ENCODE measurements around the gene RAB40B. TPM values are rescaled to one million over a fixed set of nuclear protein-coding genes. Genes with fewer than 3 reads are reported as not detected.

RAB40B gene
- total and polyA plus RNA-seq, 2 donors (not counting 1 experiment from before 2014, with no cell fraction given) = 4.7 to 8.0 TPM

DNA sequence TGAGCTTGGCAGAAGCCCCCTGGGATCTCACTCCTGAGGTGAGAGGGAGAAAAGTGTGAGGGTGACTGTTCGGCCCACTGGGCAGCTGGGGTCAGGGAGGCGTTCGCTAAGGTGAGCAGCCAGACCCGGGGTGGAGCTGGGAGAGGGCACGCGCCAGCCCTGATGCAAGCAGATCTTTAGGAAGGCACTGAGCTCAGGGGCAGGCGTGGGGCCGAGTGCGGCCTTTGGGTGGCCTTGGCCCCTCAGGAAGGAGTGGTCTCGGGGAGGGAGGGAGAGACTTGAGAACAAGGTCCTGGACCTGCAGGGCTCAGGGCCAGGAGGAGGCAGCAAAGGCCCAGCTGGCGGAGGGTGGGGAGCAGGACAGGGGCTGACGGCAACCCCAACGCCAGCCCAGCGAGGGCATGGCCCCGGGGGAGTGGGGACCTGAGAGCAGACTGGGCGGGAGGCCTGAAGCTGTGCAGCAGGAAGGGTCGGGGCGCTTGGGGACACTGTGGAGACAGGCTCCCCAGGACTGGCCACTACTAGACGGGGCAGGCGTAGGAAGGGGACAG lies 35.7 kb downstream of the RAB40B start:
- H3K27me3 ChIP-seq (replicated peaks in 1 of 4; ENCODE audit: control extremely low read depth in 1 of 4, control insufficient read depth in 3 of 4, insufficient read depth in 4 of 4, low read length in 3 of 4) = no peaks in the 10 kb centered on the region
- no peak overlapping the region for H2AFZ ChIP-seq (ENCODE audit: insufficient read depth, low read depth, low read length, poor library complexity, severe bottlenecking)
- 93% methylated on average over 19 of the region's 20 CpGs for WGBS (ENCODE audit: insufficient coverage)
- no peak overlapping the region for H3K4me3 ChIP-seq (ENCODE audit: control extremely low read depth in 1 of 5, extremely low read depth in 1 of 5, insufficient read depth in 1 of 5, low read depth in 2 of 5, low read length in 4 of 5)
- peaks cover 0 to 2% of the 10 kb centered on the region in 2 experiments for H3K36me3 ChIP-seq (replicated peaks in 1 of 2; ENCODE audit: control extremely low read depth in 1 of 2, control insufficient read depth in 1 of 2, extremely low read depth in 1 of 2, insufficient read depth in 2 of 2, low read length in 1 of 2)
- no peaks in the 10 kb centered on the region for H3K27me3 Mint-ChIP-seq
- peaks cover 0 to 5% (median 0%) of the 10 kb centered on the region in 3 donors for H3K9me3 ChIP-seq (ENCODE audit: control extremely low read depth in 1 of 3, control insufficient read depth in 2 of 3, insufficient read depth in 1 of 3, low read length in 2 of 3)
- ChIA-PET POLR2A (no interaction called here), CTCF (no interaction called here)
- no peak overlapping the region for H3K27ac Mint-ChIP-seq
- H3K4me1 ChIP-seq (ENCODE audit: control insufficient read depth in 2 of 2, insufficient read depth in 2 of 2, low read length in 2 of 2) = no peaks in the 10 kb centered on the region
- no peak for DNase-seq
- no peak overlapping the region for H3K9ac ChIP-seq (ENCODE audit: low read length)
- H3K4me2 ChIP-seq (replicated peaks; ENCODE audit: low read depth, low read length, poor library complexity, severe bottlenecking) = no peak overlapping the region
- H3K27ac ChIP-seq (ENCODE audit: low read length in 2 of 2) = no peak overlapping the region
- no peak for ATAC-seq (ENCODE audit: low read depth)
- intact Hi-C loops (cut with micrococcal nuclease) = no loop called here
- H3K79me2 ChIP-seq (ENCODE audit: control insufficient read depth, insufficient read depth, low read length) = no peaks in the 10 kb centered on the region
- H3K4me3 Mint-ChIP-seq = no peak overlapping the region
- H4K20me1 ChIP-seq (ENCODE audit: control insufficient read depth, insufficient read depth, low read length, poor library complexity, severe bottlenecking) = no peaks in the 10 kb centered on the region
- TF ChIP-seq EZH2 (IDR thresholded peaks at IDR 0.05; ENCODE audit: borderline replicate concordance, insufficient read depth, low read depth, low read length, poor library complexity, severe bottlenecking) = no peak
- TF ChIP-seq, protein P1, sequence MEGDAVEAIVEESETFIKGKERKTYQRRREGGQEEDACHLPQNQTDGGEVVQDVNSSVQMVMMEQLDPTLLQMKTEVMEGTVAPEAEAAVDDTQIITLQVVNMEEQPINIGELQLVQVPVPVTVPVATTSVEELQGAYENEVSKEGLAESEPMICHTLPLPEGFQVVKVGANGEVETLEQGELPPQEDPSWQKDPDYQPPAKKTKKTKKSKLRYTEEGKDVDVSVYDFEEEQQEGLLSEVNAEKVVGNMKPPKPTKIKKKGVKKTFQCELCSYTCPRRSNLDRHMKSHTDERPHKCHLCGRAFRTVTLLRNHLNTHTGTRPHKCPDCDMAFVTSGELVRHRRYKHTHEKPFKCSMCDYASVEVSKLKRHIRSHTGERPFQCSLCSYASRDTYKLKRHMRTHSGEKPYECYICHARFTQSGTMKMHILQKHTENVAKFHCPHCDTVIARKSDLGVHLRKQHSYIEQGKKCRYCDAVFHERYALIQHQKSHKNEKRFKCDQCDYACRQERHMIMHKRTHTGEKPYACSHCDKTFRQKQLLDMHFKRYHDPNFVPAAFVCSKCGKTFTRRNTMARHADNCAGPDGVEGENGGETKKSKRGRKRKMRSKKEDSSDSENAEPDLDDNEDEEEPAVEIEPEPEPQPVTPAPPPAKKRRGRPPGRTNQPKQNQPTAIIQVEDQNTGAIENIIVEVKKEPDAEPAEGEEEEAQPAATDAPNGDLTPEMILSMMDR (IDR thresholded peaks at IDR 0.05) = no peak
- H3K9me3 Mint-ChIP-seq (ENCODE audit: insufficient read depth) = no peaks in the 10 kb centered on the region
- H3K4me1 Mint-ChIP-seq = no peaks in the 10 kb centered on the region

DNA sequence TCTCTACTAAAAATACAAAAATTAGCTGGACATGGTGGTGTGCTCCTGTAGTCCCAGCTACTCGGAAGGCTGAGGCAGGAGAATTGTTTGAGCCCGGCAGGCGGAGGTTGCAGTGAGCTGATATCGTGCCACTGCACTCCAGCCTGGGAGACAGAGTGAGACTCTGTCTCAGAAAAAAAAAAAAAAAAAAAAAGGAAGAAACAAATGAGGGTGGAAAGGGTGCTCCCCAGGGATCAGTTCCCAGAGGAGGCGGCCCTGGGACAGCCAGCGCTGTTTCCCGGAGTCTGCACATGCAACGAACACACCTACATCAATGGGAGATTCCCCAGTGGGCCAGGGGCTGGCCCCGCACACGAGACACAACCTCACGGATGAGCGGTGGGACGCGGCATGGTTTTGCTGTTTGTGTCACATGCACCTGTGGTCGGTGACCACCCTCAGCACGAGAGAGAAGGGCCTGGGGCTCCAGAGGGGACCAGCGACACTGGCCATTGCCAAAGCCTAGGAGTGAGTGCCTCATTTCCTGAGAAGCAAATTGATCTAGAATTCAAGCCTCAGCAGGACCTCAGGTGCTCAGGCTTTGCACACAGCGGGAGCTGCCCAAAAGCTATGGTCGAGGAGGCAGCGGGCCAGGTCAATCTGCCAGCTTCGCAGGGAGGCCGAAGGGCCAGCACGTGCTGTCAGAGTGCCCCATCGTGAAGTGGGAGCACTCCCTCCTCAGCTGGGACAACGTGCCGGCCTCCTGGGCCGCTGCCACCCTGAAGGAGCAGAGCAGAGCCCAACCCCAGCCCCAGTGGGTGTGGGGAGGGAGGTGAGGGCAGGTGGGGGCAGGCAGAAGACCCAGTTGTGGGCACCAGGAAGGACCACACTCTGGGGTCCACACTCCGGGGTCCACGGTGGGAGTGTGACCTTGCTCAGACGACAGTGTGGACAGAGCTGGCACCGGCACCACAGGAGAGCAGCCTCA lies 36.5 kb downstream of the RAB40B start:
- Histone ChIP-seq H3K9ac (ENCODE audit: low read length) (no peak overlapping the region), H4K20me1 (ENCODE audit: control insufficient read depth, insufficient read depth, low read length, poor library complexity, severe bottlenecking) (no peaks in the 10 kb centered on the region), H3K9me3 (ENCODE audit: control extremely low read depth in 1 of 3, control insufficient read depth in 2 of 3, insufficient read depth in 1 of 3, low read length in 2 of 3) (peaks cover 0 to 5% (median 0%) of the 10 kb centered on the region in 3 donors), H3K4me2 (replicated peaks; ENCODE audit: low read depth, low read length, poor library complexity, severe bottlenecking) (no peak overlapping the region), H3K27me3 (replicated peaks in 1 of 4; ENCODE audit: control extremely low read depth in 1 of 4, control insufficient read depth in 3 of 4, insufficient read depth in 4 of 4, low read length in 3 of 4) (no peaks in the 10 kb centered on the region), H3K27ac (ENCODE audit: low read length in 2 of 2) (no peak overlapping the region), H3K4me1 (ENCODE audit: control insufficient read depth in 2 of 2, insufficient read depth in 2 of 2, low read length in 2 of 2) (no peaks in the 10 kb centered on the region), H3K4me3 (ENCODE audit: control extremely low read depth in 1 of 5, extremely low read depth in 1 of 5, insufficient read depth in 1 of 5, low read depth in 2 of 5, low read length in 4 of 5) (no peak overlapping the region), H3K79me2 (ENCODE audit: control insufficient read depth, insufficient read depth, low read length) (no peaks in the 10 kb centered on the region), H3K36me3 (replicated peaks in 1 of 2; ENCODE audit: control extremely low read depth in 1 of 2, control insufficient read depth in 1 of 2, extremely low read depth in 1 of 2, insufficient read depth in 2 of 2, low read length in 1 of 2) (peaks cover 0 to 2% of the 10 kb centered on the region in 2 experiments), H2AFZ (ENCODE audit: insufficient read depth, low read depth, low read length, poor library complexity, severe bottlenecking) (no peak overlapping the region)
- intact Hi-C loops (cut with micrococcal nuclease) = no loop called here
- no peak for DNase-seq
- Mint-ChIP-seq H3K4me1 (no peaks in the 10 kb centered on the region), H3K9me3 (ENCODE audit: insufficient read depth) (no peaks in the 10 kb centered on the region), H3K27me3 (no peaks in the 10 kb centered on the region), H3K4me3 (no peak overlapping the region), H3K27ac (no peak overlapping the region)
- no peak for ATAC-seq (ENCODE audit: low read depth)
- CTCF ChIA-PET = no interaction called here
- TF ChIP-seq, protein P1 (IDR thresholded peaks at IDR 0.05) = no peak
- TF ChIP-seq EZH2 (IDR thresholded peaks at IDR 0.05; ENCODE audit: borderline replicate concordance, insufficient read depth, low read depth, low read length, poor library complexity, severe bottlenecking) = no peak
- POLR2A ChIA-PET = no interaction called here
- 85% methylated on average over 29 of the region's 31 CpGs for WGBS (ENCODE audit: insufficient coverage)

Data from B cell (primary cell).